Esophagus squamous epithelium (tissue), 4 donors: ENCODE measurements around the gene TRPV6.
A peak's percentile ranks its signal among the peaks of the same experiment; 100 is the strongest.

ENCODE experiments used
- POLR2A ChIP-seq, 4 donors: fragments of 450-650 bp; IDR thresholded peaks; one replicate each; pipeline ENCODE4 v1.6.1; 2017; ENCODE audit warnings: antibody characterized with exemption in 4 of 4, mild to moderate bottlenecking in 4 of 4, moderate library complexity in 3 of 4
- TF ChIP-seq, protein P1 (sequence below), 6 experiments: fragments of 450-650 bp in 4 of 6; fragments of 200-600 bp in 2 of 6; sonication (generic) in 2 of 6; IDR thresholded peaks; one replicate each; pipeline ENCODE4 v1.5.1; 2016 to 2019; ENCODE audit warnings: antibody characterized with exemption in 6 of 6, mild to moderate bottlenecking in 4 of 6, moderate library complexity in 4 of 6

GRCh38 chr7:142873281-142873784 is 12.2 kb downstream of the TRPV6 start:
- TF ChIP-seq POLR2A (IDR thresholded peaks at IDR 0.05), result no peak
- TF ChIP-seq, protein P1, sequence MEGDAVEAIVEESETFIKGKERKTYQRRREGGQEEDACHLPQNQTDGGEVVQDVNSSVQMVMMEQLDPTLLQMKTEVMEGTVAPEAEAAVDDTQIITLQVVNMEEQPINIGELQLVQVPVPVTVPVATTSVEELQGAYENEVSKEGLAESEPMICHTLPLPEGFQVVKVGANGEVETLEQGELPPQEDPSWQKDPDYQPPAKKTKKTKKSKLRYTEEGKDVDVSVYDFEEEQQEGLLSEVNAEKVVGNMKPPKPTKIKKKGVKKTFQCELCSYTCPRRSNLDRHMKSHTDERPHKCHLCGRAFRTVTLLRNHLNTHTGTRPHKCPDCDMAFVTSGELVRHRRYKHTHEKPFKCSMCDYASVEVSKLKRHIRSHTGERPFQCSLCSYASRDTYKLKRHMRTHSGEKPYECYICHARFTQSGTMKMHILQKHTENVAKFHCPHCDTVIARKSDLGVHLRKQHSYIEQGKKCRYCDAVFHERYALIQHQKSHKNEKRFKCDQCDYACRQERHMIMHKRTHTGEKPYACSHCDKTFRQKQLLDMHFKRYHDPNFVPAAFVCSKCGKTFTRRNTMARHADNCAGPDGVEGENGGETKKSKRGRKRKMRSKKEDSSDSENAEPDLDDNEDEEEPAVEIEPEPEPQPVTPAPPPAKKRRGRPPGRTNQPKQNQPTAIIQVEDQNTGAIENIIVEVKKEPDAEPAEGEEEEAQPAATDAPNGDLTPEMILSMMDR (IDR thresholded peaks at IDR 0.05), result peak in 5 of 6 experiments; percentile 46 to 76 (median 56)
